Liver (tissue), 9 donors: ENCODE measurements around the gene ALDH1A1. TPM values are rescaled to one million over a fixed set of nuclear protein-coding genes. Genes with fewer than 3 reads are reported as not detected.

Experiments
- DNase-seq: peaks from one replicate; pipeline ENCODE4 v3.0.0-alpha.2; 2017; ENCODE audit warnings: low spot score
- H3K27ac ChIP-seq, 2 donors: one replicate each; pipeline ENCODE4 v1.7.0; 2013; ENCODE audit warnings: inconsistent platforms in 2 of 2, low read length in 2 of 2, control low read depth in 1 of 2, low read depth in 1 of 2, mild to moderate bottlenecking in 1 of 2
- H3K27me3 ChIP-seq, 4 donors: one replicate each; pipeline versions ENCODE4 v1.6.1 to v1.7.0; 2013; ENCODE audit warnings: low read length in 3 of 4, inconsistent platforms in 1 of 4, mild to moderate bottlenecking in 1 of 4, moderate library complexity in 1 of 4; ENCODE audit not compliant: control insufficient read depth in 4 of 4, insufficient read depth in 4 of 4
- H3K36me3 ChIP-seq, 4 donors: one replicate each; pipeline versions ENCODE4 v1.6.1 to v1.7.0; 2013; ENCODE audit warnings: low read length in 3 of 4, mild to moderate bottlenecking in 3 of 4, low read depth in 1 of 4, moderate library complexity in 1 of 4; ENCODE audit not compliant: control insufficient read depth in 4 of 4, insufficient read depth in 3 of 4
- H3K4me1 ChIP-seq, 4 donors: one replicate each; pipeline versions ENCODE4 v1.6.1 to v1.7.0; 2013; ENCODE audit warnings: low read length in 3 of 4, mild to moderate bottlenecking in 3 of 4, moderate library complexity in 1 of 4; ENCODE audit not compliant: control insufficient read depth in 4 of 4, insufficient read depth in 4 of 4
- H3K4me3 ChIP-seq, 3 donors: one replicate each; pipeline versions ENCODE4 v1.6.1 to v1.7.0; 2013; ENCODE audit warnings: low read length in 3 of 3, control low read depth in 1 of 3, low read depth in 1 of 3, mild to moderate bottlenecking in 1 of 3
- H3K9ac ChIP-seq, 2 donors: one replicate each; pipeline ENCODE4 v1.7.0; 2013; ENCODE audit warnings: low read length in 2 of 2, mild to moderate bottlenecking in 2 of 2, moderate library complexity in 2 of 2, control low read depth in 1 of 2, low read depth in 1 of 2
- H3K9me3 ChIP-seq, 4 donors: one replicate each; pipeline versions ENCODE4 v1.6.1 to v1.7.0; 2013; ENCODE audit warnings: low read length in 3 of 4; ENCODE audit not compliant: control insufficient read depth in 4 of 4
- EGR1 ChIP-seq, 2 donors: IDR thresholded peaks; 2 replicates each; pipeline ENCODE4 v1.6.1; 2016 to 2018; ENCODE audit warnings: antibody characterized with exemption in 2 of 2, low read depth in 2 of 2
- FOXA1 ChIP-seq: IDR thresholded peaks from 2 replicates; pipeline ENCODE4 v1.6.1; 2016; ENCODE audit warnings: antibody characterized with exemption
- FOXA2 ChIP-seq: IDR thresholded peaks from 2 replicates; pipeline ENCODE4 v1.6.1; 2016; ENCODE audit warnings: antibody characterized with exemption
- HNF4A ChIP-seq, 2 donors: conservative IDR thresholded peaks; 2 replicates each; pipeline ENCODE4 v1.6.1; 2016; ENCODE audit warnings: antibody characterized with exemption in 2 of 2, mild to moderate bottlenecking in 2 of 2
- RAD21 ChIP-seq, 2 donors: IDR thresholded peaks; 2 replicates each; pipeline ENCODE4 v1.6.1; 2016; ENCODE audit warnings: antibody characterized with exemption in 2 of 2, mild to moderate bottlenecking in 2 of 2
- RXRA ChIP-seq, 2 donors: IDR thresholded peaks; 2 replicates each; pipeline ENCODE4 v1.6.1; 2017 to 2018; ENCODE audit warnings: antibody characterized with exemption in 2 of 2, mild to moderate bottlenecking in 1 of 2
- SP1 ChIP-seq: IDR thresholded peaks from 2 replicates; pipeline ENCODE4 v1.6.1; 2018; ENCODE audit warnings: antibody characterized with exemption, mild to moderate bottlenecking
- TAF1 ChIP-seq: conservative IDR thresholded peaks from 2 replicates; pipeline ENCODE4 v1.6.1; 2016; ENCODE audit warnings: antibody characterized with exemption, mild to moderate bottlenecking
- WGBS: extraction: QIAGEN DNeasy Blood & Tissue Kit; methylation state at CpG from one replicate; pipeline ENCODE4 v1.1.7; 2013; 5-methylcytosine and 5-hydroxymethylcytosine counted together
- polyA plus RNA-seq, 2 donors: library from polyadenylated mRNA; stranded (reverse) in 1 of 2; unstranded in 1 of 2; fragments of 200-250 nt in 1 of 2; fragments of >200 nt in 1 of 2; fragmentation: Nextera tagmentation in 1 of 2; extraction: Ambion mirVana in 1 of 2; gene quantifications; one replicate each; pipeline versions ENCODE4 v1.2.1 to v1.2.3, GENCODE V29; 2013 to 2015
- total RNA-seq, 2 donors: library from RNA; depleted of rRNA; stranded (reverse); fragments of >200 nt; gene quantifications; one replicate each; pipeline ENCODE4 v1.2.3, GENCODE V29; 2014
- TF ChIP-seq, protein P1 (sequence below): IDR thresholded peaks from 2 replicates; pipeline ENCODE4 v1.6.1; 2016; ENCODE audit warnings: antibody characterized with exemption
- TF ChIP-seq, protein P2 (sequence below): IDR thresholded peaks from 2 replicates; pipeline ENCODE4 v1.6.1; 2016; ENCODE audit warnings: antibody characterized with exemption
- TF ChIP-seq, protein P3 (sequence below): fragments of 150-350 bp; IDR thresholded peaks from 2 replicates; pipeline ENCODE4 v1.5.1; 2017; ENCODE audit warnings: improper control_type of control experiment, low read depth, low read length; ENCODE audit not compliant: missing input control
- TF ChIP-seq, protein P4 (sequence below): IDR thresholded peaks from 2 replicates; pipeline ENCODE4 v1.6.1; 2016; ENCODE audit warnings: antibody characterized with exemption
- donor health status: healthy.
- donor health status: healthy.
- donor health status: healthy.
- donor health status: healthy.
- donor health status: healthy.

The ALDH1A1 gene
- total and polyA plus RNA-seq, 4 donors = 118 to 433 (median 193) TPM

DNA sequence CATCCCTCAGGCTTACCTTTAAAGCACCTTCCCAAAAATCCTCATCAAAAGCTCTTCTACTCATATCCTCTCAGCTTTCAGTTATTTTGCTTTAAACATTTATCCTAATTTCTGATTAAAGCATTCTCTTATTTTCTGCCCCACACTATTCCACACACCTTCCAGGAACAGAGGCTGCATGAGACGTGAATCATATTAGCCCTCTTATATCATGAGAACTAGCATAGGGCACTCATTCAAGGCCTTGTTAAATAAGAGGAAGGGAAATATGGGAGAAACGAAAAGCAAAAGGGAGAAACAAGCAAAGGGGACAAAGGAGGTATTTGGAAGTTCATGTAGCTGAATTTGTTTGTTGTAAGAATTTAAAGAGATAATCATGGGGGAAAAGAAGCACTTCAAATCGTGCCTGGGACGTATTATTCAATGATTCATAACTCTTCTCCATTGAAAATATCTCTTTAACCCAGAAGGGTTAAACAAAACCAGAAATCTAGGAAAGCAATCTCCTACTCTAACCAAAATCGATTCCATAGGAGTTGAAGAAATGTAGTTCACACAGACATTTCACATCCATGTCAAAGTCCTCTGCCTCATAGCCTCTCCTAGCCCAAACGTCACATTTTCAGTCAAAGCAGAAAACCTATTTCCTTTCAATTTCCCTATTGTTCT, 4.1 kb downstream of the ALDH1A1 start:
- peaks cover 7 to 60% (median 41%) of the 10 kb centered on the region in 4 donors for H3K4me1 ChIP-seq
- H3K9ac ChIP-seq = peak overlapping the region; percentile 57 to 98
- H3K27me3 ChIP-seq = no peaks in the 10 kb centered on the region
- peak overlapping the region; percentile 8 to 77 (median 67) for H3K4me3 ChIP-seq
- peak overlapping the region; percentile 78 to 90 for H3K27ac ChIP-seq
- peaks cover 0 to 2% (median 0%) of the 10 kb centered on the region in 4 donors for H3K36me3 ChIP-seq
- H3K9me3 ChIP-seq = no peaks in the 10 kb centered on the region
- DNase-seq = no peak
- TF ChIP-seq, protein P1, sequence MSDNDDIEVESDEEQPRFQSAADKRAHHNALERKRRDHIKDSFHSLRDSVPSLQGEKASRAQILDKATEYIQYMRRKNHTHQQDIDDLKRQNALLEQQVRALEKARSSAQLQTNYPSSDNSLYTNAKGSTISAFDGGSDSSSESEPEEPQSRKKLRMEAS = no peak
- TF ChIP-seq RXRA (IDR thresholded peaks at IDR 0.05) (no peak), HNF4A (conservative IDR thresholded peaks at IDR 0.05) (peak; percentile 38 to 42), FOXA2 (no peak), RAD21 (IDR thresholded peaks at IDR 0.05) (no peak)
- TF ChIP-seq, protein P2, sequence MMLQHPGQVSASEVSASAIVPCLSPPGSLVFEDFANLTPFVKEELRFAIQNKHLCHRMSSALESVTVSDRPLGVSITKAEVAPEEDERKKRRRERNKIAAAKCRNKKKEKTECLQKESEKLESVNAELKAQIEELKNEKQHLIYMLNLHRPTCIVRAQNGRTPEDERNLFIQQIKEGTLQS = no peak
- TF ChIP-seq, protein P3, sequence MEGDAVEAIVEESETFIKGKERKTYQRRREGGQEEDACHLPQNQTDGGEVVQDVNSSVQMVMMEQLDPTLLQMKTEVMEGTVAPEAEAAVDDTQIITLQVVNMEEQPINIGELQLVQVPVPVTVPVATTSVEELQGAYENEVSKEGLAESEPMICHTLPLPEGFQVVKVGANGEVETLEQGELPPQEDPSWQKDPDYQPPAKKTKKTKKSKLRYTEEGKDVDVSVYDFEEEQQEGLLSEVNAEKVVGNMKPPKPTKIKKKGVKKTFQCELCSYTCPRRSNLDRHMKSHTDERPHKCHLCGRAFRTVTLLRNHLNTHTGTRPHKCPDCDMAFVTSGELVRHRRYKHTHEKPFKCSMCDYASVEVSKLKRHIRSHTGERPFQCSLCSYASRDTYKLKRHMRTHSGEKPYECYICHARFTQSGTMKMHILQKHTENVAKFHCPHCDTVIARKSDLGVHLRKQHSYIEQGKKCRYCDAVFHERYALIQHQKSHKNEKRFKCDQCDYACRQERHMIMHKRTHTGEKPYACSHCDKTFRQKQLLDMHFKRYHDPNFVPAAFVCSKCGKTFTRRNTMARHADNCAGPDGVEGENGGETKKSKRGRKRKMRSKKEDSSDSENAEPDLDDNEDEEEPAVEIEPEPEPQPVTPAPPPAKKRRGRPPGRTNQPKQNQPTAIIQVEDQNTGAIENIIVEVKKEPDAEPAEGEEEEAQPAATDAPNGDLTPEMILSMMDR = no peak
- WGBS = 11% methylated on average over 6 of the region's 6 CpGs

DNA sequence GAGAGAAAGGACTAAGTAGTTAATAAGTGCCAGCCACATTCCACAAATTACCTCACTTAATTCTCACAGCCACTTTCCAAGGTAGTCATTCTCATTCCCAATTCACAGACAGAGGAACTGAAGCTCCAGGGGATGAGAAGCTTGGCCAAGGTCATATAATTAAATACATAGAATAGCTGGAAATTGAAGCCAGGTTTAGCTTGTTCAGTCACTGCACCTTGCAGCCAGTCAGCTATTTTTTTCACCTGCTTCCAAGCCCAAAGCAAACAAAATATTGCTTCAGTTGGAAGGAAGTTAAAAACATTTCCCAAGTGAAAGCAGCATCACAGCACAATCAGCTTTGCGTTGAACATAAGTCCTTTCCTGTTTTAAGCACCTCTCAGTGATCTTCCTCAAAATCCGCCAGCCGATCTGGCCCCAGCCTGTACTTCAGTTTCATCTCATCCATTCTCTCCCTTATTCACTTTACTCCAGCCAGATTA, 4.8 kb downstream of the ALDH1A1 start:
- H3K9ac ChIP-seq = peak overlapping the region; percentile 57 to 98
- DNase-seq = no peak
- H3K27ac ChIP-seq = peak overlapping the region; percentile 78 to 90
- 9% methylated on average over 3 of the region's 3 CpGs for WGBS
- peaks cover 0 to 2% (median 0%) of the 10 kb centered on the region in 4 donors for H3K36me3 ChIP-seq
- no peaks in the 10 kb centered on the region for H3K27me3 ChIP-seq
- H3K4me3 ChIP-seq = peak overlapping the region in 2 of 3 donors; percentile 67 to 77
- H3K9me3 ChIP-seq = no peaks in the 10 kb centered on the region
- peak; percentile 29 for TF ChIP-seq TAF1
- no peak for TF ChIP-seq FOXA2
- TF ChIP-seq EGR1 (IDR thresholded peaks at IDR 0.05; ENCODE audit: low read depth in 2 of 2) = peak in 1 of 2 donors; percentile 19
- TF ChIP-seq, protein P4, sequence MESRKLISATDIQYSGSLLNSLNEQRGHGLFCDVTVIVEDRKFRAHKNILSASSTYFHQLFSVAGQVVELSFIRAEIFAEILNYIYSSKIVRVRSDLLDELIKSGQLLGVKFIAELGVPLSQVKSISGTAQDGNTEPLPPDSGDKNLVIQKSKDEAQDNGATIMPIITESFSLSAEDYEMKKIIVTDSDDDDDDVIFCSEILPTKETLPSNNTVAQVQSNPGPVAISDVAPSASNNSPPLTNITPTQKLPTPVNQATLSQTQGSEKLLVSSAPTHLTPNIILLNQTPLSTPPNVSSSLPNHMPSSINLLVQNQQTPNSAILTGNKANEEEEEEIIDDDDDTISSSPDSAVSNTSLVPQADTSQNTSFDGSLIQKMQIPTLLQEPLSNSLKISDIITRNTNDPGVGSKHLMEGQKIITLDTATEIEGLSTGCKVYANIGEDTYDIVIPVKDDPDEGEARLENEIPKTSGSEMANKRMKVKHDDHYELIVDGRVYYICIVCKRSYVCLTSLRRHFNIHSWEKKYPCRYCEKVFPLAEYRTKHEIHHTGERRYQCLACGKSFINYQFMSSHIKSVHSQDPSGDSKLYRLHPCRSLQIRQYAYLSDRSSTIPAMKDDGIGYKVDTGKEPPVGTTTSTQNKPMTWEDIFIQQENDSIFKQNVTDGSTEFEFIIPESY = no peak
- no peak for TF ChIP-seq FOXA1
- peak; percentile 41 to 51 for TF ChIP-seq HNF4A (conservative IDR thresholded peaks at IDR 0.05)
- TF ChIP-seq RAD21 (IDR thresholded peaks at IDR 0.05) = peak in 1 of 2 donors; percentile 29
- TF ChIP-seq, protein P1 = peak; percentile 42
- TF ChIP-seq SP1 = no peak
- TF ChIP-seq RXRA (IDR thresholded peaks at IDR 0.05) = peak; percentile 25 to 41
- peaks cover 9 to 61% (median 43%) of the 10 kb centered on the region in 4 donors for H3K4me1 ChIP-seq
